Ovary (tissue), 9 donors: ENCODE data around the gene PLPP3. TPM values are rescaled to one million over a fixed set of nuclear protein-coding genes. Genes with fewer than 3 reads are reported as not detected.

Experiments used
- DNase-seq, 5 donors: peaks; one replicate each; pipeline ENCODE4 v3.0.0-alpha.2; 2019 to 2020
- H3K27ac ChIP-seq, 2 donors: fragments of 200-600 bp; one replicate each; pipeline versions ENCODE4 v1.5.1 to v1.8.0; 2019 to 2022
- H3K27me3 ChIP-seq: fragments of 200-600 bp; one replicate; pipeline ENCODE4 v1.8.0; 2022
- H3K36me3 ChIP-seq: fragments of 200-600 bp; sonication (generic); one replicate; pipeline ENCODE4 v1.5.1; 2019
- H3K4me1 ChIP-seq: one replicate; pipeline ENCODE4 v1.8.1; 2013; ENCODE audit warnings: mild to moderate bottlenecking, moderate library complexity; ENCODE audit not compliant: insufficient read depth
- H3K4me3 ChIP-seq: fragments of 200-600 bp; sonication (generic); one replicate; pipeline ENCODE4 v1.5.1; 2017
- H3K9me3 ChIP-seq, 2 donors: fragments of 200-600 bp in 1 of 2; sonication (generic) in 1 of 2; one replicate each; pipeline versions ENCODE4 v1.5.1 to v1.8.1; 2013 to 2019; ENCODE audit warnings: mild to moderate bottlenecking in 1 of 2, moderate library complexity in 1 of 2
- CTCF ChIP-seq, 3 donors: fragments of 450-650 bp in 2 of 3; fragments of 200-600 bp in 1 of 3; IDR thresholded peaks; one replicate each; pipeline versions ENCODE4 v1.5.1 to v1.8.0; 2016 to 2022; ENCODE audit warnings: antibody characterized with exemption in 3 of 3, mild to moderate bottlenecking in 1 of 3
- EP300 ChIP-seq: sonication (generic); formaldehyde crosslinking; IDR thresholded peaks from one replicate; pipeline ENCODE4 v1.6.1; 2017; ENCODE audit warnings: antibody characterized with exemption
- POLR2A ChIP-seq: fragments of 450-650 bp; IDR thresholded peaks from one replicate; pipeline ENCODE4 v1.6.1; 2017; ENCODE audit warnings: antibody characterized with exemption, mild to moderate bottlenecking, moderate library complexity
- WGBS, 3 donors: extraction: QIAGEN DNeasy Blood & Tissue Kit in 1 of 3; methylation state at CpG; one replicate each; pipeline versions ENCODE4 v1.1.5 to v1.1.7; 2013 to 2017; 5-methylcytosine and 5-hydroxymethylcytosine counted together
- intact Hi-C, 4 donors: fragments of 100-400 bp; cut with DNase I; formaldehyde crosslinking; loops; one replicate each; pipeline versions ENCODE4 v1.11.0 to v1.15.1; 2022 to 2023
- polyA plus RNA-seq, 2 donors: library from polyadenylated mRNA; stranded (reverse); fragments of 200-250 nt in 1 of 2; fragments of 350-450 nt in 1 of 2; fragmentation: Illumina TruSeq in 1 of 2; extraction: RNeasy Lipid Tissue Mini Kit (QIAGEN cat#74804) in 1 of 2; gene quantifications; one replicate each; pipeline ENCODE4 v1.2.3, GENCODE V29; 2013 to 2014
- total RNA-seq, 7 donors: library from RNA; depleted of rRNA in 2 of 7; stranded (reverse); fragments of >200 nt in 2 of 7; fragmentation: NEBNext Ultra II Directional in 3 of 7; extraction: Animal tissue kit (Norgen Biotek cat#: 25700) in 3 of 7; gene quantifications; one replicate each; pipeline versions ENCODE4 v1.1.0 to v1.2.4, GENCODE V29; 2016 to 2023
- donor health status: DM: no; HTN: no; CAD: no; lungs with moderate emphysema.
- donor health status: DM: no; HTN: no; CAD: no.
- donor health status: Bipolar disorder and iron deficiency.
- donor health status: DM: yes; HTN: yes; CAD: no.
- donor health status: DM: no; HTN: no; CAD: no.
- donor health status: DM: yes; HTN: yes; CAD: no.

PLPP3 gene
- total and polyA plus RNA-seq, 9 donors = 51.4 to 188 (median 125) TPM

DNA sequence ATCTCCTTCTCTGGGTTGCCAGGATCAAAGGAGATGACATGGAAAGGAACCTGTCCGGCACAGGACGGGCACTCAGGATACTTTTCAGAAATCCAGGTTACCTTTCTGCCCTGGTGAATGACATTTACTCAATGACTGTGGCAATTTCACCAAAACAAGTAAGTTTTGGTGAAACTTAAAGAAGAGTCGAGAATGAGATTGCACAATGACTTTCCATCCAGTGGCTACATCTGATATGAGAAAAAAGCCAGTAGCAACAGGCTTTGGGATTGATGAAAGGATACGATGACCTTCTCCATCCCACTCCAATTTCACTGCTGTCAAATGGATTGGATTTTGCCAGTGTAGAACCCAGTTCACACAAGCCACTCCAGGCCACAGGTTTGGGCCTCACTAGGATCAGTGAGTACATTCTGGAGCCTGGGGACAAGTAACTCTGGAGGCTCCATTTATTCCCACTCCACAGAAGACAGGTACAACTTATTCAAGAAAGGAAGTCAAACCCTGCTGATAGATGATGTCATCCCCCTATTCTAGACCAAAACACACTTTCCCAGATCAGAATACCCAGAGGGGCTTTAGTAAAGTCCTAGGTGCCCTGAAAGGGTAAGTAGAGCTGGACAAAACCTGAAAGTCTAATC lies 63.3 kb downstream of the PLPP3 start:
- TF ChIP-seq CTCF (IDR thresholded peaks at IDR 0.05) (no peak), POLR2A (no peak), EP300 (no peak)
- intact Hi-C loops = no loop called here
- H3K9me3 ChIP-seq = no peaks in the 10 kb centered on the region
- H3K36me3 ChIP-seq = no peaks in the 10 kb centered on the region
- no peak overlapping the region for H3K27ac ChIP-seq
- no peak overlapping the region for H3K4me3 ChIP-seq
- no peaks in the 10 kb centered on the region for H3K27me3 ChIP-seq
- WGBS, 3 donors = 96 to 97% (median 96%) methylated on average over 4 of the region's 4 CpGs
- no peak for DNase-seq
- peaks cover 8% of the 10 kb centered on the region for H3K4me1 ChIP-seq

GRCh38 chr1:56512724-56513494 lies 66.5 kb downstream of the PLPP3 start:
- no peak for TF ChIP-seq EP300
- TF ChIP-seq POLR2A = no peak
- no peak for TF ChIP-seq CTCF (IDR thresholded peaks at IDR 0.05)
- Histone ChIP-seq H3K27me3 (no peaks in the 10 kb centered on the region), H3K4me1 (peaks cover 18% of the 10 kb centered on the region), H3K4me3 (no peak overlapping the region), H3K27ac (no peak overlapping the region), H3K9me3 (no peaks in the 10 kb centered on the region), H3K36me3 (no peaks in the 10 kb centered on the region)
- no peak for DNase-seq
- WGBS, 3 donors = 81 to 89% (median 84%) methylated on average over 8 of the region's 8 CpGs
- intact Hi-C loops = no loop called here

DNA sequence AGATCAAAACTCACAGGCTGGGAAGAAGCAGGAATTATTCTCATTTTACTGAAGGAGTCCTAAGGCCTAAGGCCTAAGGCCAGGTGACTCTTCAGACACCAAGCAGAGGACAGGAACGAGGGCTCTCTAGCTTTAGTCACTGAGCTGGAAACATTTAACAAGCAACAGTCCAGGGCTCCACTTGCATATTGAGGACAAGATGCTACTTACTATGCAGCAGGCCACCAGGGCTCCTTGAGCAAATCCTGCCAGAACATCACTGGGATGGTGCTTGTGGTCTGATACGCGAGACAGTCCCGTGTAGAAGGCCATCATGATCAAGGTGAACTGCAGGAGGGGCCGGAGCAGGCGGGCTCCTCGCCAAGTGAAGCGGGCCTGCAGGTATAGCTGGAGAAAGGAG lies 67.6 kb downstream of the PLPP3 start:
- Histone ChIP-seq H3K36me3 (no peaks in the 10 kb centered on the region), H3K27ac (no peak overlapping the region), H3K4me1 (peaks cover 24% of the 10 kb centered on the region), H3K27me3 (no peaks in the 10 kb centered on the region), H3K4me3 (no peak overlapping the region), H3K9me3 (no peaks in the 10 kb centered on the region)
- DNase-seq = no peak
- intact Hi-C loops = no loop called here
- WGBS, 3 donors = 93 to 96% (median 94%) methylated on average over 8 of the region's 8 CpGs
- TF ChIP-seq EP300 = no peak
- TF ChIP-seq POLR2A = no peak
- TF ChIP-seq CTCF (IDR thresholded peaks at IDR 0.05) = no peak

GRCh38 chr1:56511364-56511763 lies 68.0 kb downstream of the PLPP3 start:
- H3K4me1 ChIP-seq = peaks cover 28% of the 10 kb centered on the region
- TF ChIP-seq CTCF (IDR thresholded peaks at IDR 0.05) = no peak
- TF ChIP-seq EP300 = no peak
- TF ChIP-seq POLR2A = no peak
- H3K27ac ChIP-seq = no peak overlapping the region
- intact Hi-C loops = no loop called here
- no peak for DNase-seq
- no peak overlapping the region for H3K4me3 ChIP-seq
- no peaks in the 10 kb centered on the region for H3K36me3 ChIP-seq
- no peaks in the 10 kb centered on the region for H3K9me3 ChIP-seq
- no peaks in the 10 kb centered on the region for H3K27me3 ChIP-seq
- WGBS, 3 donors = 69 to 79% (median 72%) methylated on average over 6 of the region's 6 CpGs
